Trophoblast cell (in vitro differentiated cells and primary cell): ENCODE data around the gene TYW1B.
"Not testable (repeated sequence)": the region's sequence is repeated elsewhere in the genome, so short reads cannot be mapped to it uniquely, and the experiment has no call there.

Experiments
- DNase-seq, 2 donors: peaks; one replicate each; pipeline ENCODE4 v3.0.0-alpha.2; 2016
- H2AFZ ChIP-seq: 2 replicates; pipeline ENCODE4 v1.6.1; 2013; ENCODE audit warnings: low read length, moderate library complexity, mild to moderate bottlenecking; ENCODE audit not compliant: insufficient read depth, poor library complexity
- H2AK5ac ChIP-seq: 2 replicates; pipeline ENCODE4 v1.6.1; 2013; ENCODE audit warnings: mild to moderate bottlenecking, low read length
- H2BK120ac ChIP-seq: 2 replicates; pipeline ENCODE4 v1.6.1; 2013; ENCODE audit warnings: low read length, mild to moderate bottlenecking, moderate library complexity; ENCODE audit not compliant: insufficient read depth, poor library complexity
- H2BK12ac ChIP-seq: 2 replicates; pipeline ENCODE4 v1.6.1; 2013; ENCODE audit warnings: mild to moderate bottlenecking, low read length, moderate library complexity
- H2BK5ac ChIP-seq: 2 replicates; pipeline ENCODE4 v1.6.1; 2013; ENCODE audit warnings: low read length, low read depth, moderate library complexity, mild to moderate bottlenecking; ENCODE audit not compliant: poor library complexity
- H3K14ac ChIP-seq: 2 replicates; pipeline ENCODE4 v1.6.1; 2013; ENCODE audit warnings: mild to moderate bottlenecking, low read length
- H3K18ac ChIP-seq: 2 replicates; pipeline ENCODE4 v1.6.1; 2013; ENCODE audit warnings: mild to moderate bottlenecking, low read length
- H3K23ac ChIP-seq: 2 replicates; pipeline ENCODE4 v1.6.1; 2013; ENCODE audit warnings: low read length
- H3K27ac ChIP-seq: 2 replicates; pipeline ENCODE4 v1.5.1; 2013; ENCODE audit warnings: low read depth, mild to moderate bottlenecking, inconsistent platforms, low read length, moderate library complexity
- H3K27me3 ChIP-seq: 2 replicates; pipeline ENCODE4 v1.6.1; 2013; ENCODE audit warnings: inconsistent platforms, mild to moderate bottlenecking, low read length, moderate library complexity; ENCODE audit not compliant: insufficient read depth
- H3K36me3 ChIP-seq, 2 experiments: 1 replicate in 1 of 2; 2 replicates in 1 of 2; pipeline ENCODE4 v1.6.1; 2013; ENCODE audit warnings: low read length in 2 of 2, mild to moderate bottlenecking in 2 of 2, moderate library complexity in 1 of 2; ENCODE audit not compliant: insufficient read depth in 2 of 2, control insufficient read depth in 1 of 2
- H3K4ac ChIP-seq: 2 replicates; pipeline ENCODE4 v1.6.1; 2013; ENCODE audit warnings: low read depth, mild to moderate bottlenecking, low read length, moderate library complexity
- H3K4me1 ChIP-seq, 2 experiments: 1 replicate in 1 of 2; 2 replicates in 1 of 2; pipeline ENCODE4 v1.6.1; 2013; ENCODE audit warnings: low read length in 2 of 2, mild to moderate bottlenecking in 2 of 2, moderate library complexity in 1 of 2; ENCODE audit not compliant: insufficient read depth in 2 of 2, control insufficient read depth in 1 of 2
- H3K4me2 ChIP-seq: 2 replicates; pipeline ENCODE4 v1.6.1; 2013; ENCODE audit warnings: inconsistent platforms, mild to moderate bottlenecking, low read length, moderate library complexity
- H3K4me3 ChIP-seq: 2 replicates; pipeline ENCODE4 v1.5.1; 2013; ENCODE audit warnings: mild to moderate bottlenecking, low read depth, low read length, inconsistent platforms
- H3K79me1 ChIP-seq: one replicate; pipeline ENCODE4 v1.6.1; 2013; ENCODE audit warnings: low read length
- H3K79me2 ChIP-seq: 2 replicates; pipeline ENCODE4 v1.6.1; 2013; ENCODE audit warnings: low read length, mild to moderate bottlenecking; ENCODE audit not compliant: control insufficient read depth, insufficient read depth, poor library complexity
- H3K9ac ChIP-seq: 2 replicates; pipeline ENCODE4 v1.6.1; 2013; ENCODE audit warnings: mild to moderate bottlenecking, low read length
- H3K9me3 ChIP-seq: 2 replicates; pipeline ENCODE4 v1.6.1; 2013; ENCODE audit warnings: low read depth, mild to moderate bottlenecking, control low read depth, inconsistent platforms, low read length; ENCODE audit not compliant: insufficient read depth
- H4K12ac ChIP-seq: 2 replicates; pipeline ENCODE4 v1.6.1; 2013; ENCODE audit warnings: low read depth, mild to moderate bottlenecking, low read length, moderate library complexity
- H4K8ac ChIP-seq: 2 replicates; pipeline ENCODE4 v1.6.1; 2013; ENCODE audit warnings: low read depth, mild to moderate bottlenecking, low read length, moderate library complexity
- H4K91ac ChIP-seq: one replicate; pipeline ENCODE4 v1.6.1; 2013; ENCODE audit warnings: low read depth, mild to moderate bottlenecking, low read length, moderate library complexity
- WGBS: extraction: QIAGEN DNeasy Blood & Tissue Kit; methylation state at CpG from one replicate; pipeline ENCODE4 v1.1.7; 2013; ENCODE audit warnings: missing lambda C conversion rate; ENCODE audit not compliant: insufficient read length, insufficient coverage; ENCODE audit errors: extremely low coverage; 5-methylcytosine and 5-hydroxymethylcytosine counted together

TYW1B gene

DNA sequence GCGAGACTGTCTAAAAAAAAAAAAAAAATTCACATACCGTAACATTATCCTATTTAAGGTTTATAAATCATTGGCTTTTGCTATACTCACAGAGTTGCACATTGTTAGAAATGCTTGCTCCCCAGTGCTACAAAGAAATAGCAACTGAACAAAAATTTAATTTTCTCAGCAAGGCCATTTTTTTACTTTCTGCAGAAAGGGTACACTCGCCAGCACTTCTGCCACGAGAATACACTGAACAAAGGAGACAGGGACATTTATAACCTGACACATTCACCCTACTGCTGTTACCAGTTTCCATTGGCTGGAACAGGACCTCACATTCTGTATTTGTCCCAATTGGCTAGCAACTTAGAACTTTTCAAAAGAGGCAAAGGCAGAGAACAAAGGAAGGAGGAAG, 92.1 kb downstream of the TYW1B start:
- not testable (repeated sequence) for H4K12ac ChIP-seq, H2AFZ ChIP-seq, H3K18ac ChIP-seq, H3K9me3 ChIP-seq, H3K36me3 ChIP-seq, H3K14ac ChIP-seq, H3K4me1 ChIP-seq, H3K4me3 ChIP-seq, H3K27ac ChIP-seq, H3K79me1 ChIP-seq, H2BK12ac ChIP-seq, H4K8ac ChIP-seq, DNase-seq, H3K4ac ChIP-seq, H3K9ac ChIP-seq, H2BK5ac ChIP-seq, H2AK5ac ChIP-seq, H3K27me3 ChIP-seq, H4K91ac ChIP-seq, H3K79me2 ChIP-seq, H3K23ac ChIP-seq, H2BK120ac ChIP-seq, H3K4me2 ChIP-seq
- WGBS = no CpG with 5 or more reads among the region's 4 CpGs

DNA sequence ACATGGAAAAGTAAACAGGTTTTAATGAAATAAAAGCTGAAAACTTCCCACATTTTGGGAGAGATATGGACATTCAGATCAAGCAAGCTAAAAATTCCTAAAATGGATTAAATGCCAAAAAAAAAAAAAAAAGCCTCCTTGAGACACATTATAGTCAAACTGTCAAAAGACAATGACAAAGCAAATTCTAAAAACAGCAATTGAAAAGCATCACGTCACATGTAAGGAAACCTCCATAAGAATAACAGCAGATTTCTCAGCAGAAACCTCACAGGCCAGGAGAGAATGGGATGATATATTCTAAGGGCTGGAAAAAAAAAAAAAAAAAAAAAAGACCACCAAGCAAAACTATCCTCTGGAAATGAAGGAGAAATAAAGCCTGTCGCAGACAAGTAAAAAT, 97.2 kb downstream of the TYW1B start:
- not testable (repeated sequence) for H3K4me2 ChIP-seq, H4K8ac ChIP-seq, H3K18ac ChIP-seq, H2AFZ ChIP-seq, H3K9me3 ChIP-seq, H3K79me2 ChIP-seq, H2BK5ac ChIP-seq, H3K27ac ChIP-seq, DNase-seq, H3K14ac ChIP-seq, H3K36me3 ChIP-seq, H2BK120ac ChIP-seq, H4K12ac ChIP-seq, H4K91ac ChIP-seq, H3K4ac ChIP-seq, H2AK5ac ChIP-seq, H3K4me3 ChIP-seq, H3K9ac ChIP-seq, H3K4me1 ChIP-seq, H3K23ac ChIP-seq, H3K27me3 ChIP-seq, H3K79me1 ChIP-seq, H2BK12ac ChIP-seq
- no CpG with 5 or more reads among the region's 2 CpGs for WGBS

DNA sequence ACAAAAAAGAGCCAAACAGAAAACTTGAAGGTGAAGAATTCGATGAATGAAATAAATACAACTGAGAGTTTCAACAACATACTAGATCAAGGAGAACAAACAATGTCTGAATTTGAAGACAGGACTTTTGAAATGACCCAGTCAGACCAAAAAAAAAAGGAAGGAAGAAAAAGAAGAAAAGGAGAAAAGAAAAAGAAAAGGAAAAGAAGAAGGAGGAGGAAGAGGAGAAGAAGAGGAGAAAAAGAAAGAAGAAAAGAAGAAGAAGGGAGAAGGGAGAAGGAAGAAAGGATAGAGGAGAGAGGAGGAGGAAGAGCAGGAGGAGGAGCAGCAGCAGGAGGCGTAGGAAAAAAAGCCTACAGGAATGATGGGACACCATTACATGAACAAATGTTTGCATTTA, 97.6 kb downstream of the TYW1B start:
- not testable (repeated sequence) for H3K23ac ChIP-seq

DNA sequence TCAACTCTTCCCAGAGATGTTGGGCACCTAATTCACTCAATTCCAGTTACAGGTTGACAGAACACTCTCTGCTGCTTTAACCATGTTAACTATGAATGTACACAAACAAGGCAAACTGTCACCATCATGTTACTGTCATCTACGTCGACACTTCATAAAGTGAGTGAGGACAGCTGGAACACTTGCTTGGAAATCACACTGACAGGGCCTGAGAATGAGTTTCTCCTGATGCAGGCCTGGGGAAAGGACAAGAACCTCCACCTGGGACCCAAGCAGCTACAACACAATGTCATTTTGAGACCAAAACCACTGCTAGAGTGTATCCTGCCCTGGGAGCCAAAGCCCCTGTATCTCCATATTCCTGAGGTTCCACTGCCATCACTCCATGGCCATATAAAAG, 98.9 kb downstream of the TYW1B start:
- H3K4ac ChIP-seq, H2AK5ac ChIP-seq, H2BK5ac ChIP-seq, H2BK120ac ChIP-seq, H4K12ac ChIP-seq, H3K18ac ChIP-seq, H3K27me3 ChIP-seq, DNase-seq, H3K4me1 ChIP-seq, H4K91ac ChIP-seq, H3K27ac ChIP-seq, H3K4me3 ChIP-seq, H3K14ac ChIP-seq, H2BK12ac ChIP-seq, H3K4me2 ChIP-seq, H3K36me3 ChIP-seq, H3K9me3 ChIP-seq, H3K79me1 ChIP-seq, H2AFZ ChIP-seq, H3K79me2 ChIP-seq, H3K9ac ChIP-seq, H4K8ac ChIP-seq, H3K23ac ChIP-seq: not testable (repeated sequence)
- no CpG with 5 or more reads among the region's 2 CpGs for WGBS

More for the DNA sequence above, 97.6 kb downstream of the TYW1B start:
- H4K8ac ChIP-seq, H3K79me1 ChIP-seq, H3K27ac ChIP-seq, H3K27me3 ChIP-seq, H2AK5ac ChIP-seq, H3K4me1 ChIP-seq, H2BK5ac ChIP-seq, H2BK120ac ChIP-seq, H2AFZ ChIP-seq, H2BK12ac ChIP-seq, H3K79me2 ChIP-seq, DNase-seq, H3K4ac ChIP-seq, H3K36me3 ChIP-seq, H3K9ac ChIP-seq, H3K4me2 ChIP-seq, H3K9me3 ChIP-seq, H4K91ac ChIP-seq, H3K14ac ChIP-seq, H3K4me3 ChIP-seq, H4K12ac ChIP-seq, H3K18ac ChIP-seq: not testable (repeated sequence)
- WGBS = no CpG with 5 or more reads among the region's 2 CpGs
